Lower leg skin (tissue), 4 donors: ENCODE results near the gene FOXP1. TPM values are rescaled to one million over a fixed set of nuclear protein-coding genes. Genes with fewer than 3 reads are reported as not detected.

ENCODE experiments used
- DNase-seq, 2 donors: peaks; one replicate each; pipeline ENCODE4 v3.0.0-alpha.2; 2019; ENCODE audit warnings: low spot score in 2 of 2
- H3K4me3 ChIP-seq: fragments of 200-600 bp; sonication (generic); 2 replicates; pipeline ENCODE4 v1.5.1; 2017; ENCODE audit warnings: mild to moderate bottlenecking, low read depth; ENCODE audit not compliant: poor library complexity, severe bottlenecking
- POLR2A ChIP-seq, 2 donors: fragments of 450-650 bp; IDR thresholded peaks; one replicate each; pipeline ENCODE4 v1.6.1; 2016 to 2017; ENCODE audit warnings: antibody characterized with exemption in 2 of 2, mild to moderate bottlenecking in 1 of 2, moderate library complexity in 1 of 2
- WGBS, 2 donors: methylation state at CpG; one replicate each; pipeline ENCODE4 v1.1.5; 2018; 5-methylcytosine and 5-hydroxymethylcytosine counted together
- intact Hi-C: fragments of 100-400 bp; cut with DNase I; formaldehyde crosslinking; loops from one replicate; pipeline ENCODE4 v1.15.0; 2023; ENCODE audit warnings: low total_unique reads
- total RNA-seq, 4 donors: library from RNA; depleted of rRNA; stranded (reverse); fragments of >200 nt; gene quantifications; one replicate each; pipeline ENCODE4 v1.1.0, GENCODE V29; 2016
- TF ChIP-seq, protein P1 (sequence below), 3 donors: fragments of 450-650 bp; IDR thresholded peaks; one replicate each; pipeline ENCODE4 v1.5.1; 2016; ENCODE audit warnings: antibody characterized with exemption in 3 of 3, mild to moderate bottlenecking in 3 of 3, moderate library complexity in 2 of 3

FOXP1 gene
- total RNA-seq, 4 donors from 2014 or later = 46.6 to 66.6 (median 55.2) TPM

DNA sequence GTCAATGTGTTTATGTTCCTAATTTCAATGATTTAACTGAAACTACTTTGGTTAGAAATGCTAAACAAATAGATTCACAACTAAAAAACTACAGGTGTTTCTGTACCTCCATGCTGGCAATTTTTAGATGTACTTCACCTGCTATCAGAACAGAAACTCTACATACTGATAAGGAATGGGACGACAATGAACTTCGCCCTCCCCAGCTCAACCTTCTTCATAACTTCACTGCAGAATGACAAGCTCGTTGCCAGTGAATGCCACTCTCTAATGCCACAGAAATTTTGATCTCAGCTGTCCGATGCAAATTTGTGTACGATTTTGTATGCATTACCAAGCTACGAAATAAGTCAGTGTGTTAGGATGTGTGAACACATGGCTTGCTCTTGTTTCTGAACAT is 133.4 kb downstream of the FOXP1 start:
- intact Hi-C loops = no loop called here
- WGBS, 2 donors = 90 to 95% methylated on average over 6 of the region's 6 CpGs
- TF ChIP-seq POLR2A (IDR thresholded peaks at IDR 0.05) = no peak
- TF ChIP-seq, protein P1, sequence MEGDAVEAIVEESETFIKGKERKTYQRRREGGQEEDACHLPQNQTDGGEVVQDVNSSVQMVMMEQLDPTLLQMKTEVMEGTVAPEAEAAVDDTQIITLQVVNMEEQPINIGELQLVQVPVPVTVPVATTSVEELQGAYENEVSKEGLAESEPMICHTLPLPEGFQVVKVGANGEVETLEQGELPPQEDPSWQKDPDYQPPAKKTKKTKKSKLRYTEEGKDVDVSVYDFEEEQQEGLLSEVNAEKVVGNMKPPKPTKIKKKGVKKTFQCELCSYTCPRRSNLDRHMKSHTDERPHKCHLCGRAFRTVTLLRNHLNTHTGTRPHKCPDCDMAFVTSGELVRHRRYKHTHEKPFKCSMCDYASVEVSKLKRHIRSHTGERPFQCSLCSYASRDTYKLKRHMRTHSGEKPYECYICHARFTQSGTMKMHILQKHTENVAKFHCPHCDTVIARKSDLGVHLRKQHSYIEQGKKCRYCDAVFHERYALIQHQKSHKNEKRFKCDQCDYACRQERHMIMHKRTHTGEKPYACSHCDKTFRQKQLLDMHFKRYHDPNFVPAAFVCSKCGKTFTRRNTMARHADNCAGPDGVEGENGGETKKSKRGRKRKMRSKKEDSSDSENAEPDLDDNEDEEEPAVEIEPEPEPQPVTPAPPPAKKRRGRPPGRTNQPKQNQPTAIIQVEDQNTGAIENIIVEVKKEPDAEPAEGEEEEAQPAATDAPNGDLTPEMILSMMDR (IDR thresholded peaks at IDR 0.05) = no peak
- H3K4me3 ChIP-seq = no peak overlapping the region
- DNase-seq = no peak

DNA sequence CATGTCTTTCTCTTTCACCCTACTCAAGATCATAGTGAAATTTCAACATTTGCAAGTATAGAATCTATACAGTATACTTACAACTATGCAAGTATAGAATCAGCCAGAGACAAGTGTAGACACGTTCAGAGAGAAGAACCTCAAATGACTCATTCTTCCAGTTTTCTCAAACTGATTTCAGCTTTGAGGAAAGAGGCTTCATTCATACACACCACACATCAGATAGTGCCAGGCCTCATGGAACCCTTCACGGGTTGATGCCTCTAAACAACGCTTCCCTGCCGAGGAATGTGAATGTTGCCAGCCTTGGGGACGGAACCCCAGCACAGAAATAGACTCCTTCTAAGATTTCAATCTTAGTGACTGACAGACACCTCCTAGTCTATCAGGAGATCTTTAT is 135.7 kb downstream of the FOXP1 start:
- intact Hi-C loops = loop anchor here (10.0 kb wide), 1 partner anchor 127 kb away; no protein-coding TSS in a partner anchor
- TF ChIP-seq POLR2A (IDR thresholded peaks at IDR 0.05) = no peak
- TF ChIP-seq, protein P1 (IDR thresholded peaks at IDR 0.05) = no peak
- no peak for DNase-seq
- H3K4me3 ChIP-seq = no peak overlapping the region
- WGBS, 2 donors = 50 to 69% methylated on average over 5 of the region's 5 CpGs

DNA sequence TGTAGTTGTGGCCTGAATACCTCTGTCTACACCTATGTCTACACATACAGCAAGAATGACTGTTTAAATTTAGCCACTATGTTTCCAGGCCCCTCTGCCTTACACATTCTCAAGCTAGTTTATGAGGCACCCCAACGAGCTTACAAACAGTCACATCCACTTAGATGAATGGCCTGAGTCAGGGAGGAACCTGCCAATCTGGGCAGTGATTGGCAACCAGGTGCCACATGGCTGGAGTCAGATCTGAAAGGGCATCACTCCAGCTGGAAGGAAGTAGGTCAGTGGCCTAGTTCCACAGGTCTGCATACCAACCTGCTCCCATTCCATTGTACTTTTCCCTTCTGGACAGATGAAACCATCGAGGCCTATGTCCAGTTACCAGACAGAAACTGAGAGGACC is 136.3 kb downstream of the FOXP1 start:
- no peak for DNase-seq
- intact Hi-C loops = loop anchor here (10.0 kb wide), 1 partner anchor 128 kb away; no protein-coding TSS in a partner anchor
- no peak overlapping the region for H3K4me3 ChIP-seq
- WGBS, 2 donors = 53 to 67% methylated on average over 2 of the region's 2 CpGs
- no peak for TF ChIP-seq POLR2A (IDR thresholded peaks at IDR 0.05)
- TF ChIP-seq, protein P1 (IDR thresholded peaks at IDR 0.05) = no peak

DNA sequence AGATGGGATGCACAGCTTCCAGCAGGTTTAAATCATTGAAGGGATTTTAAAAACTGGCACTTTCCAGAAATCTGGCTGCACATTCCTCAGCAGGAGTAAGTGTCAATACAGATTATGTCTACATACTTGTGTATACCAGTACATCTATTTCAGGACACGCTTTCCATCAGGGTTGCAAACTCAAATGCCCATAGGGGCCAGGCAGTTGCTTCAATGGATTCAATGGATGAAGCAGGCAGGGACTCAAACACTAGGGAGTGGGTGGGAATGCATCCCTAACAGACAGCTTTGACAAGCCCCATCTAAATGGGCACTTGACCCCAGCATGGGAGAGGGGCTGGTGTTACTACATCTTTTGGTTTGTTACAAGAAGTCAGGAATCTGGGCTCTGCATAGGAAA is 136.8 kb downstream of the FOXP1 start:
- intact Hi-C loops = loop anchor here (10.0 kb wide), 1 partner anchor 128 kb away; no protein-coding TSS in a partner anchor
- WGBS, 2 donors = 58 to 71% methylated on average over 1 of the region's 1 CpG
- TF ChIP-seq, protein P1 (IDR thresholded peaks at IDR 0.05) = no peak
- H3K4me3 ChIP-seq = no peak overlapping the region
- no peak for DNase-seq

DNA sequence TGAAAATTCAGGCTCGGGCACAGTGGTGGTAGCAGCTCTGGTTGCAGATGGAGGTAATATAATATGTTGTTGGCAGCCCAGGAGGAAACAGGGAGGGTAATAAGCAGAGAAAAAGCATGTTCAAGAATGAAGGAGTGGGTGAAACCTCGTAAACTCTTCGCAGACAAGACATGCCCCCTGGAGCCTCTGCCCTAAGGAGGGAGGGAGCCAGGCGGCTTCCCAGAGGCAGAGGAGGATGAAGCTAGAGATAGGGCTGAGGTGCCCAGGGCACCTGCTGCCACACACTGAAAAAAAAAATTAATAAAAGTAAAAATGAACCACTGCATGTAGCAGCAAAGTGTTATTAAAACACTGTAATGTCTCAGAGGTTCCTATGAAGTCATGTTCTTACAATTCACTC is 137.3 kb downstream of the FOXP1 start:
- 53 to 54% methylated on average over 4 of the region's 4 CpGs for WGBS, 2 donors
- intact Hi-C loops = loop anchor here (10.0 kb wide), 1 partner anchor 129 kb away; no protein-coding TSS in a partner anchor
- no peak for DNase-seq
- H3K4me3 ChIP-seq = no peak overlapping the region
- TF ChIP-seq, protein P1 (IDR thresholded peaks at IDR 0.05) = no peak
- no peak for TF ChIP-seq POLR2A (IDR thresholded peaks at IDR 0.05)

DNA sequence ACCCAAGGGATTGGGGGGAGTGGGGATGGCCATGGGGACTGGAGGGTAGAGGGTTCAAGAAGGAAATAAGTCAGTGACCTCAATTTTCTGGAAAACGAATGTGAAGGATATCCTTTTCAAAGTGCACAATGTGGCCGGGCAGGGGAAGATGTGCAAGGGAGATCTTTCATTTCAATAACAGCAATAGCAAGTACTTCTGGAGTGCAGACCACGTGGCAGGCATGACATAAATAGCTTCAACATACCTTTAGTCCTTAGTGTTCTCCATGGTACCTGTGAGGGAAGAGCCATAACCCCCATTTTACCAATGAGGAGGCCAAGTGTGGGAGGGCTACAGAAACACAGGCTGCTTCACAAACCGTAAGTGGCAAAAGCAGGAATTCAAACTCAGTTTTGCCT is 138.7 kb downstream of the FOXP1 start:
- intact Hi-C loops = loop anchor here (10.0 kb wide), 1 partner anchor 130 kb away; no protein-coding TSS in a partner anchor
- no peak for DNase-seq
- 40 to 68% methylated on average over 4 of the region's 4 CpGs for WGBS, 2 donors
- no peak overlapping the region for H3K4me3 ChIP-seq
- TF ChIP-seq, protein P1 (IDR thresholded peaks at IDR 0.05) = no peak
- no peak for TF ChIP-seq POLR2A (IDR thresholded peaks at IDR 0.05)
